ENCODE measurements around the gene FICD. TPM values are rescaled to one million over a fixed set of nuclear protein-coding genes. Genes with fewer than 3 reads are reported as not detected.
A peak's percentile ranks its signal among the peaks of the same experiment; 100 is the strongest.

The FICD gene
- total RNA-seq, 4 donors from 2014 or later = 5.6 to 7.2 (median 6.5) TPM

- peak; percentile 87 for DNase-seq (ENCODE audit: extremely low spot score)
- intact Hi-C loops (cut with DNase I) = no loop called here
- Histone ChIP-seq H3K27me3 (no peaks in the 10 kb centered on the region), H3K9me3 (no peaks in the 10 kb centered on the region), H3K36me3 (peaks cover 73 to 100% (median 92%) of the 10 kb centered on the region in 4 donors), H3K27ac (replicated peaks in 1 of 4) (no peak overlapping the region), H3K4me1 (no peaks in the 10 kb centered on the region), H3K4me3 (no peak overlapping the region)
- TF ChIP-seq EP300 (IDR thresholded peaks at IDR 0.05) (no peak), POLR2A (IDR thresholded peaks at IDR 0.05; ENCODE audit: low read depth) (no peak), CTCF (IDR thresholded peaks at IDR 0.05) (no peak), POLR2AphosphoS5 (IDR thresholded peaks at IDR 0.05) (no peak)
- 84% methylated on average over 13 of the region's 15 CpGs for WGBS
Measured at GRCh38 chr12:108531929-108532848, 17.1 kb downstream of the FICD start.

- Histone ChIP-seq H3K27ac (replicated peaks in 1 of 4) (no peak overlapping the region), H3K9me3 (no peaks in the 10 kb centered on the region), H3K4me1 (peaks cover 0 to 6% (median 2%) of the 10 kb centered on the region in 4 donors), H3K4me3 (no peak overlapping the region), H3K27me3 (no peaks in the 10 kb centered on the region), H3K36me3 (peaks cover 33 to 81% (median 57%) of the 10 kb centered on the region in 4 donors)
- TF ChIP-seq EP300 (IDR thresholded peaks at IDR 0.05) = no peak
- TF ChIP-seq CTCF (IDR thresholded peaks at IDR 0.05) = no peak
- TF ChIP-seq POLR2A (IDR thresholded peaks at IDR 0.05; ENCODE audit: low read depth) = no peak
- TF ChIP-seq POLR2AphosphoS5 (IDR thresholded peaks at IDR 0.05) = no peak
- 79% methylated on average over 6 of the region's 6 CpGs for WGBS
- intact Hi-C loops (cut with DNase I) = no loop called here
- DNase-seq (ENCODE audit: extremely low spot score) = no peak
Measured at GRCh38 chr12:108538146-108538545, 23.1 kb downstream of the FICD start.

- Histone ChIP-seq H3K4me1 (peaks cover 0 to 6% (median 2%) of the 10 kb centered on the region in 4 donors), H3K9me3 (no peaks in the 10 kb centered on the region), H3K27ac (replicated peaks in 1 of 4) (no peak overlapping the region), H3K36me3 (peaks cover 38 to 81% (median 60%) of the 10 kb centered on the region in 4 donors), H3K27me3 (no peaks in the 10 kb centered on the region), H3K4me3 (no peak overlapping the region)
- intact Hi-C loops (cut with DNase I) = no loop called here
- peak; percentile 26 for DNase-seq (ENCODE audit: extremely low spot score)
- no peak for TF ChIP-seq POLR2A (IDR thresholded peaks at IDR 0.05; ENCODE audit: low read depth)
- no peak for TF ChIP-seq EP300 (IDR thresholded peaks at IDR 0.05)
- TF ChIP-seq POLR2AphosphoS5 (IDR thresholded peaks at IDR 0.05) = no peak
- TF ChIP-seq CTCF (IDR thresholded peaks at IDR 0.05) = no peak
- 90% methylated on average over 10 of the region's 10 CpGs for WGBS
Measured at GRCh38 chr12:108538616-108539195, 23.6 kb downstream of the FICD start.

- Histone ChIP-seq H3K27ac (replicated peaks in 1 of 4) (no peak overlapping the region), H3K4me1 (peaks cover 0 to 6% (median 2%) of the 10 kb centered on the region in 4 donors), H3K4me3 (no peak overlapping the region), H3K9me3 (no peaks in the 10 kb centered on the region), H3K27me3 (no peaks in the 10 kb centered on the region), H3K36me3 (peaks cover 42 to 81% (median 61%) of the 10 kb centered on the region in 4 donors)
- DNase-seq (ENCODE audit: extremely low spot score) = no peak
- WGBS = 83% methylated on average over 4 of the region's 4 CpGs
- intact Hi-C loops (cut with DNase I) = no loop called here
- TF ChIP-seq POLR2A (IDR thresholded peaks at IDR 0.05; ENCODE audit: low read depth) (no peak), EP300 (IDR thresholded peaks at IDR 0.05) (no peak), CTCF (IDR thresholded peaks at IDR 0.05) (no peak)
Measured at GRCh38 chr12:108542320-108542719, 27.2 kb downstream of the FICD start.

Data from esophagus muscularis mucosa (tissue), 4 donors.